SKM-1 treated with dmso at 0.1 percent for 144 hours (cell line): ENCODE measurements around the gene RAD51B.

Source experiments
- DNase-seq: peaks from one replicate; lab custom pipeline; 2025; ENCODE audit not compliant: unreplicated experiment; lab: John Stamatoyannopoulos, UW

Gene RAD51B

GRCh38 chr14:68672609-68673285 lies 853.2 kb downstream of the RAD51B start:
- no peak for DNase-seq

DNA sequence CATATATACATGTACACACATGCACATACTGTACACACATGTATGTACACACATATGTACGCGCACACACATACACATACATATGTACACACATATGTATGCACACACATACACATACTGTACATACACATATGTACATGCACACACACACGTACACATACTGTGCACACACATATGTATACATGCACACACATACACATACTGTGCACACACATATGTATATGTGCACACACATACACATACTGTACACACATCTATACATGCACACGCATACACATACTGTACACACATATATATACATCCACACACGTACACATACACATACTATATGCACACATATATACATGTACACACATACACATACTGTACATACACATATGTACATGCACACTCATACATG lies 853.9 kb downstream of the RAD51B start:
- no peak for DNase-seq

- DNase-seq, result no peak
These were observed 855.1 kb downstream of the RAD51B start for GRCh38 chr14:68674538-68675232.

DNA sequence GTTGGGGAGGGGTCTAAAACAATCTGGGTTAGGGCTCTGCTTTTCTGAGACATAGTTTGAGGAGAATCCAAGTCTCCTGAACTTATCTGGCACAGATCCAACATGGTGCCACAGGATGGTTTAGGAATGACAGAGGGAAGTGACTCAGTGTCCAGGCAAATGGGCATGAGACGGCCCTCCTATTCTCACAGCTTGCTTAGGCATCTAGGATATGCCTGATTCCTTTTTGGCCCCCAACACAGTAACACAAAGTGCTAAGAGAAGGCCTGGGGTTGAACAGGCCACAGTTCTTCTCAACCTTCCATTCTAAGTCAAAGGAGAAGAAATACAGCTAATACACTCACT lies 855.6 kb downstream of the RAD51B start:
- no peak for DNase-seq

DNA sequence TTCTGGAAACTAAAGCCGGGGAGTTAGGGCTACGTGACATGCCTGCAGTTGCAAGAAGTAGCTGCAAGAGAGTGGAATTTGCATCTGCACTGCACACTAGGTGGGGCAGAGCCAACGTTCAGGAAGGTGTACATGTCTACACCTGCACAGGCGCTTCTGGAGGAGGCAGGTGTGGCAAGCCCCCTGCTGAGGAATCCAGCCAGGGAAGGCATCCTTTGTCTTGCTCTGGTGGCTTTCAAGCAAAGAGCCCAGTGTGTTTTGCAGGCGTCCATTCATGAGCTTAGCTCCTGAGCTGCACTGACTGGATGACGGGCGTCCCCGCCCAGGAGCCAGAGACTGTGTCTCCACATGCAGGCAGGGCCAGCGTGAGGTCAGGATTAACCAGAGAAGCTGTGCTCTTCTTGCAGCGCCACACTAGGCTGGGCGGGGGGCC lies 856.9 kb downstream of the RAD51B start:
- DNase-seq, result no peak

- DNase-seq, result no peak
These were observed 857.9 kb downstream of the RAD51B start for GRCh38 chr14:68677476-68677875.

GRCh38 chr14:68677901-68678300 lies 858.3 kb downstream of the RAD51B start:
- DNase-seq, result no peak

DNA sequence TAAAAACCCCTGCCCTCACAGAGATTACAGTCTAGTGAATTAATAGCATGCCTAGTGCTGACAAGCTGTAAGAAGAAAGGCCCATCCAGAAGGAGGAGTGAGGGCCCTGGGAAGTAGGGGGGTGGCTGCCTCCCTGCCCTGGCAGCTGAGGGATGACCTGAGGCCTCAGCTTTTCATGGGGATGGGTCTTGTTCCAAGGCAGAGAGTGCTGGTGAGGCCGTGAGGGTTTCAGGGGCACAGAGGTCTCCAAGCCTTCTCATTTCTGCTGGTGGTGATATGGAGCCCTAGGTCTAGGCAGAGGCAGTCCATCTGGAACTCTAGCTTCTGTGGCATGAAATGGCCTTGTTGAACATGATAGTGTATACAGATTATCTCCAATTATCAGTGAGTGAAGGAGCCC lies 858.9 kb downstream of the RAD51B start:
- DNase-seq, result no peak

DNA sequence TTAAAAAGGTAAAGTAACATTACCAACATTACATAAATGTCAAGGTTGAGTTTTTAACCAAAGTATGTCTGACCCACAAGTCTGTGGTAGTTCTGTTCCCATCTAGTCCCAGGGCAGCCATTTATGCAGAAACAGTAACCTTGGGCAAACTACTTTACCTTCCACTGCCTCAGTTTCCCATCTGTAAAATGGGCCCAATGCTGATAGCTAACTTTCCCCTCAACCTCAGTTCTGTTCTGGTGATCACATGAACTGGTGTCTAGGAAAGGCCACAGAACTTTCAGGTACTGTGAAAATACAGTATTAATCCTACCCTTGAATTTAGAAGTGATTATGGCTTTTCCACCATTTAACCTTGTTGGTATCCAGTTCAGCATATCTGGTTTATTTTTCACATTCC lies 859.7 kb downstream of the RAD51B start:
- no peak for DNase-seq

- no peak for DNase-seq
These were observed 860.3 kb downstream of the RAD51B start for GRCh38 chr14:68679746-68680467.

- no peak for DNase-seq
These were observed 861.0 kb downstream of the RAD51B start for GRCh38 chr14:68680541-68681051.

DNA sequence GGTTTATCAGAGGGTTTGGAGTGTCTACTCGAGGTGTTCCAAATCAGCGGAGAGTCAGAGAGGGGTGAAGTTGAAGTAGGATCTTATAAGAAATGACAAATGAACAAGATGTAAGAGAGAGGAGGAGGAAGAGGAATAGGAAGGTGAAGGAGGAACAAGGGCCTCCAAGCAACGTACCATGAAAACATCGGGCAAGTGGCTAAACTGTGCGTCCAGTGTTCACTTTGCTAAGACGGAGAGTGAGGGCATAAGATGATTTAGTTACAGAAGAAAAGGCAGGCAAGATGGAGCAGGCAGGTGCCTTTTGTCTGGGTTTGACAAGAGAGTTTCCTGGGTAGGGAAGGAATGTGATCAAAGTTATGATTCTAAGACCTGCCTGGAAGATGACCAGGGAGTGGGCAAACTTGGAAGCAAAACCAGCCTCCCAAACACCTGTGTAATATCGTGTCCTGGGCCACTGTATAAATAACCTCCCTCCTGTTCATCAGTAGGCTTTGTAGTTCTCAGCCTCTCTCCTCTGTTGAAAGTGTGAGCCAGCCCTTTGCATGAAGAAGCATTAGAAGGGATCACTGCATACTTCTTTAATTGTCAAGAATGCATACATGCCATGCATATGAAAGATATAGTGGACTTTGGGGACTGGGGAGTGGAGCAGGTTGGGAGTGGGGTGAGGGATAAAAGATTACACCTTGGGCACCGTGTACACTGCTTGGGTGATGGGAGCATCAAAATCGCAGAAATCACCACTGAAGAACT lies 861.9 kb downstream of the RAD51B start:
- DNase-seq, result no peak

DNA sequence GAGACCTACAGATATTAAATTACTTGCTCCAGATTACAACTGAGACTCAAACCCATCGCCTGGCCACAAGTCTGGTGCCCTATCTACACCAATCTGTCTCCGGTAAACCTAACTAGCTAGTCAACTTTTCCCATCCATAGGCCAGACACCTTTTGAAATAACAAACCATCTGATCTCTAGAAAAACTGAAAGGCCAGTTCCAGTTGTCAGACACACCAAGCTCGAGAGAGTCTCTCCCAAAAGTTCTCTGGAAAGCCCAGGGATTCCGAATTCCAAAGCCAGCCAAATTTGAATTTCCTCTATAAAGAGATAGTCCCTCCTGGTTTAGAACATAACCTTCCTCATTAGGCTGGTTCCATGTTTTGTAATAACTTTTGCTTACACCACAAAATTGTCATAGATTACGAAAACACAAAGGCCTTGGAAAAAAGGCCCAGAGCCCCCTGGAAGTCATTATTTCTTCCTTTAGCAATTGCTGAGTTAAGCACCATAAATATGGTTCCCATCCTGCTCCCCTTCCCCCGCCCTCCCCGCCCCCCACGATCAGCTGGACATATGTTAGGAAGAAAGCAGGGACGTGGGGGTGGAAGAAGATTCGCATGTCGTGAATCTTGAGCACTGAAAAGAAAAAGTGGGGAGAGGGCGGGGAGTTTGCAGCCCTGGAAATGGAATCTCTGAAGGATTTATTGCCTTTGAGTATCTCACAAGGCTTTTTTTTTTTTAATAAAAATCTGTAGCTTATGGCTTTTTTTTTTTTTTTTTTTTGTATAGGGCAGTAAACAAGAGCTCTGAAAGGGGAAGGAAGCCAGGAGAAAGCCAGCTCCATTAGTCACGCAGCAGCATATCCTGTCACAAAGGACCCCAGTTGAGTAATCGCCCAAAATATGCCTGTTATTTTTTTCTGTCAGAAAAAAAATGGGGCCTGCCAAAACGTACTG lies 862.9 kb downstream of the RAD51B start:
- DNase-seq, result peak; percentile 48

- DNase-seq, result no peak
These were observed 863.7 kb downstream of the RAD51B start for GRCh38 chr14:68683326-68683725.

- no peak for DNase-seq
These were observed 865.2 kb downstream of the RAD51B start for GRCh38 chr14:68684466-68685418.

- DNase-seq, result peak; percentile 4
These were observed 866.0 kb downstream of the RAD51B start for GRCh38 chr14:68685419-68686204.

GRCh38 chr14:68686205-68686465 lies 866.6 kb downstream of the RAD51B start:
- no peak for DNase-seq

DNA sequence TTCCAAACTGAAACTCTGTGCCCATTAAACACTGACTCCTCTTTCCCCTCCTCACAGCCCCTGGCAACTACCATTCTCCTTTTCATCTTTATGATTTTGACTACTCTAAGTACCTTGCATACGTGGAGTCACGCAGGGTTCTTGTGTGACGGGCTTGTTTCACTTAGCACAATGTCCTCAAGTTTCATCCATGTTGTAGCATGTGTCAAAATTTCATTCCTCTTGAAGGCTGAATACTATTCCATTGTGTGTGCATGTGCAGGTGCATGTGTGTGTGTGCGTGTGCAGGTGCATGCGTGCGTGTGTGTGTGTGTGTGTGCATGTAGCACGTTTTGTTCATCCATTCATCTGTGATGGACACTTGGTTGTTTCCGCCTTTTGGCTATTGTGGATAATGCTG lies 867.1 kb downstream of the RAD51B start:
- no peak for DNase-seq

DNA sequence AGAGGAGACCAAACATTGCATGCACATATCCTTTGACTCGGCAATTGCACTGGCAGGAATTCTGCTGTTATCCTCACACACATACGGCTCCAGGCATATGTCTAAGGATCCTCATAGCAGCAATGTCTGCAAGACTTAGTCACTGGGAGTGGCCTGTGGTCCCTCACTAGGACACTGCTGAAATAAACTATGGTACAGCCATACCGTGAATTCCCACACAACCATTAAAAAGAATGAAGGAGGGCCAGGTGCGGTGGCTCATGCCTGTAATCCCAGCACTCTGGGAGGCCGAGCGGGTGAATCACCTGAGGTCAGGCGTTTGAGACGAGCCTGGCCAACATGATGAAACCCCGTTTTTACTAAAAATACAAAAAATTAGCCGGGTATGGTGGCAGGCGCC lies 868.2 kb downstream of the RAD51B start:
- no peak for DNase-seq
